Heart left ventricle (tissue), 16 donors: Measurements from ENCODE around the gene CD63. TPM values are rescaled to one million over a fixed set of nuclear protein-coding genes. Genes with fewer than 3 reads are reported as not detected.

Source experiments
- ATAC-seq, 4 donors: fragments of 200-7000 bp; cut with Tn5 transposase; one replicate each; pipeline ENCODE4 v1.9.1; 2020 to 2022; ENCODE audit warnings: moderate library complexity in 4 of 4, mild to moderate bottlenecking in 3 of 4, moderate number of reproducible peaks in 1 of 4
- DNase-seq, 5 donors: peaks; one replicate each; pipeline ENCODE4 v3.0.0-alpha.2; 2020
- H3K27ac ChIP-seq, 12 donors: fragments of 200-600 bp; sonication (generic) in 4 of 12; one replicate each; pipeline versions ENCODE4 v1.5.0 to v1.8.0; 2016 to 2022; ENCODE audit warnings: mild to moderate bottlenecking in 2 of 12
- H3K27me3 ChIP-seq, 9 donors: fragments of 200-600 bp; sonication (generic) in 2 of 9; one replicate each; pipeline versions ENCODE4 v1.5.1 to v1.8.0; 2016 to 2022; ENCODE audit warnings: mild to moderate bottlenecking in 3 of 9
- H3K36me3 ChIP-seq, 9 donors: fragments of 200-600 bp; sonication (generic) in 2 of 9; one replicate each; pipeline versions ENCODE4 v1.5.0 to v1.8.0; 2018 to 2022; ENCODE audit warnings: mild to moderate bottlenecking in 2 of 9
- H3K4me1 ChIP-seq, 12 donors: fragments of 200-600 bp; sonication (generic) in 4 of 12; one replicate each; pipeline versions ENCODE4 v1.5.0 to v1.8.0; 2016 to 2022; ENCODE audit warnings: mild to moderate bottlenecking in 3 of 12
- H3K4me3 ChIP-seq, 12 donors: fragments of 200-600 bp; sonication (generic) in 4 of 12; one replicate each; pipeline versions ENCODE4 v1.5.0 to v1.8.0; 2017 to 2022; ENCODE audit warnings: mild to moderate bottlenecking in 9 of 12, moderate library complexity in 4 of 12
- H3K9me3 ChIP-seq, 12 donors: fragments of 200-600 bp; sonication (generic) in 4 of 12; one replicate each; pipeline versions ENCODE4 v1.5.0 to v1.8.0; 2016 to 2022; ENCODE audit warnings: mild to moderate bottlenecking in 1 of 12
- POLR2A ChIP-seq, 2 donors: fragments of 450-650 bp; IDR thresholded peaks; one replicate each; pipeline ENCODE4 v1.6.1; 2017; ENCODE audit warnings: antibody characterized with exemption in 2 of 2, mild to moderate bottlenecking in 2 of 2, moderate library complexity in 2 of 2
- WGBS, 4 donors: extraction: QIAGEN DNeasy Blood & Tissue Kit in 2 of 4; methylation state at CpG; one replicate each; pipeline versions ENCODE4 v1.1.5 to v1.1.7; 2013 to 2018; 5-methylcytosine and 5-hydroxymethylcytosine counted together
- intact Hi-C, 10 donors: fragments of 100-400 bp; cut with DNase I; formaldehyde crosslinking; loops; one replicate each; pipeline versions ENCODE4 v1.11.1 to v1.14.2; 2022
- polyA plus RNA-seq, 2 donors: library from polyadenylated mRNA; stranded (reverse); fragments of 200-250 nt; gene quantifications; one replicate each; pipeline ENCODE4 v1.2.3, GENCODE V29; 2013
- total RNA-seq, 9 donors: library from RNA; depleted of rRNA in 2 of 9; stranded (reverse); fragments of >200 nt in 2 of 9; fragmentation: NEBNext Ultra II Directional in 3 of 9; extraction: Animal tissue kit (Norgen Biotek cat#: 25700) in 3 of 9; gene quantifications; one replicate each; pipeline versions ENCODE4 v1.1.0 to v1.2.4, GENCODE V29; 2016 to 2023
- TF ChIP-seq, protein P1 (sequence below), 12 donors: fragments of 200-600 bp; sonication (generic) in 4 of 12; IDR thresholded peaks; one replicate each; pipeline versions ENCODE4 v1.5.0 to v1.8.0; 2018 to 2022; ENCODE audit warnings: antibody characterized with exemption in 12 of 12, mild to moderate bottlenecking in 5 of 12
- donor health status: ischemic (EF 13 %, LVEDD 7.1; RV severe dilation, severe dysfunction).
- donor health status: healthy with polysubstance abuse.
- donor health status: DM: no; HTN: yes; CAD: no.
- donor health status: DM: no; HTN: no; CAD: no.
- donor health status: ischemic (EF 25% LVEDD 6.9; RV normal size, moderate dysfunction).
- donor health status: ischemic (EF 25% LVEDD 5.7; RV mildly dilated, moderate dysfunction).
- donor health status: healthy.
- donor health status: DM: yes; HTN: yes; CAD: no.
- donor health status: ischemic (EF 35%, LVEDD 5.7; RV mildly dilated, moderate dysfunction).
- donor health status: nonischemic (EF 11% LVEDD 7.7; RV severe dilation, severe dysfunction).
- donor health status: DM: yes; HTN: yes; CAD: no.
- donor health status: PGD.
- donor health status: ischemic (EF 29% LVEDD 5.4; RV normal size, mild dysfunction).
- donor health status: nonischemic (EF 23%, LVEDD 6.1; RV moderate dilation, normal function).

Gene CD63
- total and polyA plus RNA-seq, 11 donors = 475 to 2,790 (median 865) TPM

DNA sequence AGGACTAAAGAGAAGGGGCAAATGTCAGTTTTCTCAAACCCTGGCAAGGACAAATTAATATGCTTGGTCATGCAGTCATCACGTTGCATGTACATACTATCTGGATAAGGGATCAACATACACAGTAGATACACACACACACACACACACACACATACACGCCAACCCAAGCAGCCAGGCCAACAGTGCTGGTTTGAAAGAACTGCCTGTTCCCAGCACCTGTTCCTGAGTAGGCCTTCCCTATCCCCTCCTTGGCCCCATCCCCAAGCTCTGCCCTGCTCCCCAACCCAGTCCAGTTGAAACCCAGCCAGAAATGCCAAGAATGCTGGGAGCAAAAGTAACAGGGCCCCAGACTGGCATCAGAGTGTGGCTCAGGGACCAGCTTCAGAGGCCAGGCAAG lies 25.5 kb downstream of the CD63 start:
- TF ChIP-seq, protein P1, sequence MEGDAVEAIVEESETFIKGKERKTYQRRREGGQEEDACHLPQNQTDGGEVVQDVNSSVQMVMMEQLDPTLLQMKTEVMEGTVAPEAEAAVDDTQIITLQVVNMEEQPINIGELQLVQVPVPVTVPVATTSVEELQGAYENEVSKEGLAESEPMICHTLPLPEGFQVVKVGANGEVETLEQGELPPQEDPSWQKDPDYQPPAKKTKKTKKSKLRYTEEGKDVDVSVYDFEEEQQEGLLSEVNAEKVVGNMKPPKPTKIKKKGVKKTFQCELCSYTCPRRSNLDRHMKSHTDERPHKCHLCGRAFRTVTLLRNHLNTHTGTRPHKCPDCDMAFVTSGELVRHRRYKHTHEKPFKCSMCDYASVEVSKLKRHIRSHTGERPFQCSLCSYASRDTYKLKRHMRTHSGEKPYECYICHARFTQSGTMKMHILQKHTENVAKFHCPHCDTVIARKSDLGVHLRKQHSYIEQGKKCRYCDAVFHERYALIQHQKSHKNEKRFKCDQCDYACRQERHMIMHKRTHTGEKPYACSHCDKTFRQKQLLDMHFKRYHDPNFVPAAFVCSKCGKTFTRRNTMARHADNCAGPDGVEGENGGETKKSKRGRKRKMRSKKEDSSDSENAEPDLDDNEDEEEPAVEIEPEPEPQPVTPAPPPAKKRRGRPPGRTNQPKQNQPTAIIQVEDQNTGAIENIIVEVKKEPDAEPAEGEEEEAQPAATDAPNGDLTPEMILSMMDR (IDR thresholded peaks at IDR 0.05) = no peak
- no peak for TF ChIP-seq POLR2A (IDR thresholded peaks at IDR 0.05)
- Histone ChIP-seq H3K27ac (peak overlapping the region; percentile 65 to 99 (median 92)), H3K4me1 (peaks cover 4 to 79% (median 29%) of the 10 kb centered on the region in 12 donors), H3K9me3 (no peaks in the 10 kb centered on the region), H3K27me3 (no peaks in the 10 kb centered on the region), H3K4me3 (peak overlapping the region in 10 of 12 donors; percentile 48 to 87 (median 73)), H3K36me3 (peaks cover 0 to 33% (median 0%) of the 10 kb centered on the region in 9 donors)
- 36 to 55% (median 53%) methylated on average over 2 of the region's 2 CpGs for WGBS, 4 donors
- DNase-seq (peak in 4 of 5 donors; percentile 66 to 86 (median 72)), ATAC-seq (peak; percentile 45 to 58 (median 50))
- intact Hi-C loops = loop anchor here in 1 of 10 donors (5.0 kb wide), 1 partner anchor 46 kb away; no protein-coding TSS in a partner anchor

DNA sequence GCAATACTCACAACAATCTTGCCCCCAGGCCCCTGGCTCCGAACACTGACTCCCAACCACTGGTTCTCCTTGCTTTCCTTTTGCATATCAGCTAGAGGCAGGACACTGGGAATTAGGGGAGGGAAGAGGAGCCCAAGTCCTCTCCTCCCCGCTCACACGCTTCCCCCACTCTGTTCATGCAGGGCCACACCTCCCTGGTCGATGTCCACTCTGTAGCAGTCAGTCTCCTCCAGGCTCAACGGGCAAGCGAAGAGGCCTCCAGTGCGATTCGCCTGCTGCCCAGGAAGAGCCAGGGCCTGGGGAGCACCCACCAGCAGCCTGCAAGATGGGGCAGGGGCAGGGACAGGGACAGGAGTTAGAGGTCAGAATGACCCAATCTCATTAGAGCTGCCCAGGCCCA lies 25.9 kb downstream of the CD63 start:
- Histone ChIP-seq H3K4me3 (peak overlapping the region in 8 of 12 donors; percentile 9 to 87 (median 74)), H3K27ac (peak overlapping the region; percentile 65 to 99 (median 92)), H3K27me3 (no peaks in the 10 kb centered on the region), H3K36me3 (peaks cover 0 to 37% (median 3%) of the 10 kb centered on the region in 9 donors), H3K9me3 (no peaks in the 10 kb centered on the region), H3K4me1 (peaks cover 4 to 77% (median 27%) of the 10 kb centered on the region in 12 donors)
- DNase-seq (peak in 2 of 5 donors; percentile 27 to 33), ATAC-seq (peak in 1 of 4 donors; percentile 0)
- WGBS, 4 donors = 29 to 72% (median 67%) methylated on average over 8 of the region's 8 CpGs
- TF ChIP-seq POLR2A (IDR thresholded peaks at IDR 0.05) = no peak
- TF ChIP-seq, protein P1 (IDR thresholded peaks at IDR 0.05) = no peak
- intact Hi-C loops = loop anchor here in 1 of 10 donors (5.0 kb wide), 1 partner anchor 46 kb away; no protein-coding TSS in a partner anchor

DNA sequence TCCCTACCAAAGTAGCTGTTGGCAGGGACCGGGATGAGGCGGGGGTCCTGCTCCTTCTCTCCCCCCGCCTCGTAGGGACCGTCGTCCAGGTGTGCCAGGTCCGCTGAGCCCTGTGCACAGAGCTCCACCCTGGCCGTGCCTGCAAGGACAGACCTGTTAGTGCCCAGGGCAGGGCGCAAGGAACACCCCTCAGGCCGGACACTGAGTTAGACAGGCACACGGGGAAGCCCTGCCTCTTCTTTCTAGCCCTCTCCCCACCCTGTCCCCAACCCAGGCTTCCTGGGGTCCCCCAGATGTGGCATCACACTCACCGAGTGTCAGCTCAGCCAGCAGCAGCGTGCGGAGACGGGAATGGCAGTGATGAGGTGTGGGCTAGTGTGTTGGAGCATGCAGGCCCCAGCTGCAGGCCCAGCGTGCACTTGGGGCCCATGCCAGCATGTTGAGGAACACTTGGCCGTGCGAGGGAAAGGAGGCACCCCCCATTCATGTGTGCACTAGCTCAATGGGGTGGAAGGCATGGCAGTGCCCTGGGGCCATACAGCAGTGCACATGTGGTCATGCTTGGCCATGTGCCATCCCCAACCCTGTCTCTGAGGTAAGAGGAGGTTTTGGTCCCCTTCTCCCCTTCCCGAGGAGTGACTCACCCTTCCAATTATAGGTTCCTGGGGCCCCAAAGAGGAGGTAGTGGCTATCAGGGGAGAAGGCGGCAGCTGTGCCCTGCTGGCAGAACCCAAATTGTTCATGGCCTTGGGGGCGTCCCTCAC lies 28.4 kb downstream of the CD63 start:
- 59 to 71% (median 67%) methylated on average over 19 to 21 of the region's 21 CpGs for WGBS, 4 donors
- Histone ChIP-seq H3K9me3 (no peaks in the 10 kb centered on the region), H3K4me1 (peaks cover 0 to 61% (median 27%) of the 10 kb centered on the region in 12 donors), H3K4me3 (no peak overlapping the region), H3K36me3 (peaks cover 0 to 61% (median 24%) of the 10 kb centered on the region in 9 donors), H3K27ac (peak overlapping the region in 10 of 12 donors; percentile 6 to 99 (median 46)), H3K27me3 (no peaks in the 10 kb centered on the region)
- intact Hi-C loops = loop anchor here in 1 of 10 donors (5.0 kb wide), 1 partner anchor 43 kb away; no protein-coding TSS in a partner anchor
- TF ChIP-seq, protein P1 (IDR thresholded peaks at IDR 0.05) = no peak
- TF ChIP-seq POLR2A (IDR thresholded peaks at IDR 0.05) = no peak
- ATAC-seq (peak; percentile 7 to 34 (median 30)), DNase-seq (peak in 3 of 5 donors; percentile 51 to 74 (median 67))

DNA sequence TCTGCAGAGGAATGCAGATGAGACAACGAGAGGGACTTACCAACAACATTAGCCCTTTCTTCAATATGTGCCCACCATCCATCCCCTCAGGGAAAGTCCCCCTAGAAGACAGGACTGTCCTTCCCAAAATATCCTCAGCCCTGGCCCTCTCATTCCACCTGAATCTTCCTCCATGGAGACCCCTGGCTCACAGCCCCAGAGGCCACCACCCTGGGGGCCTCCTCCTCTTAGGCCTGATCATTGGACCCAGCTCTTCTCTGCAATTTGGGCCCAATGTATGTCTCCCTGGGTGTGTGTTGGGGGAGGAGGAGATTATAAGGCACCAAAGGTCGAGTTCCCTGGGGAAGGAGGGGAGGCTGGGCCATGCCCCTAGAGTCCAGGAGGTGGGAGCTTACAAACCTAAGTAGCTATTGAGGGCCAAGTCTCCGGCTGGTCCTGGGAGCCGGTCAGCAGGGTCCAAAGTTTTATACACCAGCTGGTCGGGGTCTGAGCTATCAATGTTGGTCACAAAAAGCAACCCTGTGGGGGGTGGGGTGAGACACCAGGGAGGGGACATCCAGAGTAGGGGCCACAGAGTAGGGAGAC lies 29.2 kb downstream of the CD63 start:
- Histone ChIP-seq H3K9me3 (no peaks in the 10 kb centered on the region), H3K36me3 (peaks cover 0 to 70% (median 33%) of the 10 kb centered on the region in 9 donors), H3K27ac (peak overlapping the region in 8 of 12 donors; percentile 1 to 99 (median 46)), H3K4me3 (no peak overlapping the region), H3K27me3 (no peaks in the 10 kb centered on the region), H3K4me1 (peaks cover 0 to 55% (median 25%) of the 10 kb centered on the region in 12 donors)
- DNase-seq (no peak), ATAC-seq (no peak)
- intact Hi-C loops = loop anchor here in 1 of 10 donors (5.0 kb wide), 1 partner anchor 42 kb away; no protein-coding TSS in a partner anchor
- WGBS, 4 donors = 66 to 85% (median 72%) methylated on average over 5 of the region's 5 CpGs
- TF ChIP-seq POLR2A (IDR thresholded peaks at IDR 0.05) = no peak
- TF ChIP-seq, protein P1 (IDR thresholded peaks at IDR 0.05) = no peak
